GM21381 (cell line): ENCODE data around the gene CPEB3.

Experiments used
- ATAC-seq: cut with Tn5 transposase; IDR thresholded peaks from one replicate; pipeline ENCODE4 v1.9.1; 2021; ENCODE audit warnings: mild to moderate bottlenecking, moderate library complexity; ENCODE audit not compliant: unreplicated experiment

Gene CPEB3

GRCh38 chr10:92110039-92110794 lies 180.7 kb downstream of the CPEB3 start:
- no peak for ATAC-seq

- ATAC-seq: no peak
Measured at GRCh38 chr10:92108747-92109146, 182.1 kb downstream of the CPEB3 start.

GRCh38 chr10:92108120-92108519 lies 182.8 kb downstream of the CPEB3 start:
- ATAC-seq: no peak

GRCh38 chr10:92103376-92104090 lies 187.3 kb downstream of the CPEB3 start:
- no peak for ATAC-seq

DNA sequence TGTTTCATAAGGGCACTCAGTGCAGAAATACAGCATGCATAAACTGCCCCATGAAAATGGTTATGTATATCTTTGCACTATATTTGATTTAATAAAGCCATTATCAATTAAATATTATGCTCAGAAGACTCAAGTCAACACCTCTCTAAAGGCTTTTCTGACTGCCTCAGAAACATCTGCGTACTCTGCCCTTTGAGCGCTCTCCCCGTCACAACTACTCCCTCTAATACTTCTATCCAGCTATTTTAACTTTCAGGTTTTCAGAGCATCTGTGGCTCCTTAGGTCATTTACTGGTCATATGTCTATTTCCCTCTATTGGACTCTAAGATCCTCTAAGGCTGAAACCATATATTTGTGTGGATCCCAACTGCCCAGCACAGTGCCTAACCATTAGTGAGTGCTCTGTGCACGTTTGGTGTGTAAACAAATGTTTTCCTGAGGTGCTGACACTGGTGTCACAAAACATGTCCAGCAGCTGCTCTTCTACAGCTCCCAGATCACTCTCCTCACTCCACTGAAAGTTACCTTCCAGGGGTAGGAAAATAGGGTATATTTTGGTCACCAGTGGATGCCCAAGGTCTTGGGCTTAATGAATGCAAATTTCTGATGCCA lies 188.2 kb downstream of the CPEB3 start:
- no peak for ATAC-seq

DNA sequence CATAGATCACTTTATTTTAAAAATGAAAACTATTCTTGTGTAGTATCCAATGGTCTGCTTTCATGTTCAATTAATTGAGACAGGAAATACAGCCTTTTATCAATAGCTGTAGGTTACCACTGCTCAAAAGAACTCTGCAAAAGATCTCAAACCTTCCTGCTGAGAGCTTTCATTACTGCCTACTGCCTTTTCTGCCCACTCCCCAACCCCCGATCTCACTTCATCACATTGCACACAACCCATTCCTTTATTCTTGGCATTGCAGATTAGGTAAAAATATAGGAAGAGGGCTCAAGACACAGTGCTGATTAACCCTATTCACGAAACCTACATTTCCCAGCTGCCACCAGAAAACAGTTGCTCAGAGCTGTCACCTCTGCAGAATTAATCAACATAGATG lies 195.9 kb downstream of the CPEB3 start:
- no peak for ATAC-seq

- no peak for ATAC-seq
Measured at GRCh38 chr10:92091965-92092364, 198.9 kb downstream of the CPEB3 start.

GRCh38 chr10:92087750-92088395 lies 203.0 kb downstream of the CPEB3 start:
- ATAC-seq: peak; percentile 94

GRCh38 chr10:92082583-92083280 lies 208.1 kb downstream of the CPEB3 start:
- ATAC-seq: no peak

DNA sequence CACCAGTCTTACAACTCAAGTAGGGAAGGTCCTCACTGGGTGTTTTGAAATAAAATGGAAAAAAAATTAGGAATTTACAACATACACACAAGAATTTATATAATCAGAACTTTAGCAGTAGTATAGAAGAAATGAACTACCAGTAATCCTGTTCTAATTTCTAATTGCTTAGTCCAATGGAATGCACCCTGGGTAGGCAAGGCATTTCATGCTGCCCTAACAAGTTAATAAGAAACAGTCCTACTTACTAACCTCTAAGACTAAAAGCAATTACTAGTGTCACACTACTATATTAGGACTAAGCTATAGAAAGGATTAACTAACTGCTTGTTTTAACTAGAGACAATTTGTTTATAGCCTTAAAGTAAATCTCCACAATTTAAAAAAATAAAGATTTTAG lies 209.2 kb downstream of the CPEB3 start:
- no peak for ATAC-seq

- no peak for ATAC-seq
Measured at GRCh38 chr10:92080244-92080643, 210.6 kb downstream of the CPEB3 start.

- ATAC-seq: no peak
Measured at GRCh38 chr10:92079003-92079402, 211.9 kb downstream of the CPEB3 start.

DNA sequence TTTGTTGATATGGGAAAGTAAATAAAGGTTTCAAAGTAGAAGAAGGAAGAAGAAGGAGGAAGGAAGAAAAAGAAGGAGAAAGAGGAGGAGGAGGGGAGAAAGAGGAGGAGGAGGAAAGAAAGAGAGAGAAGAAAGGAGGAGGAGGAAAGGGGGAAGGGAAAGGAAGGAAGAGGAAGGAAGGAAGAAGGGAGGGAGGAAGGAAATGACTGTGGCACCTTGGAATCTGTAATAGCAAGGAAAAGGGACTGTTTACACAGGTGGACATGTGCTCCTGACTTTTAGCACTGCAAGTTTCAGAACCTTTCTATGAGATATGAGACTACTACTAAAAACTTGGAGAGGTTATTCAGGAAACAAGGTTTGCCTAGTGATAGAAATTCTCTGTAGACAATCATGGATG lies 214.2 kb downstream of the CPEB3 start:
- no peak for ATAC-seq

- ATAC-seq: no peak
Measured at GRCh38 chr10:92075829-92076228, 215.0 kb downstream of the CPEB3 start.

- no peak for ATAC-seq
Measured at GRCh38 chr10:92074126-92074887, 216.6 kb downstream of the CPEB3 start.

DNA sequence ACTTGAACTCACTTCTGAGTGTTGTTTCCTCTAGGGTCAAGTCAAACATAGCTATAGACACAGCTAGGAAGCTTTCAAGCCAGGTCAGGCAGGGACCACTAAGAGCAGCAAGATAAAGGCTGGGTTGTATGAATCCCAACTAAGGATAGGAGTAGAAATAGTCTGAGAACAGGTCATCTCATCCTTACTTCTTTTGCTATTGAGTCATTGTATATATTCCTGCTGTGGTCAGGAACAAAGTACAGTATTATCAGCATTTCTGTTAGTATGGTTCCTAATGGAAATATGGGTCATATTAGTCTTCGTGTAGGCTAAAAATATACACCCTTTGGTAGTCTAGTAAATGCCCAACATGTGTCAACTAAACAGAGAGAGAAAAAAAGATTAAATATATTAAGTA lies 222.0 kb downstream of the CPEB3 start:
- ATAC-seq: no peak

GRCh38 chr10:92066386-92066785 lies 224.5 kb downstream of the CPEB3 start:
- ATAC-seq: no peak

DNA sequence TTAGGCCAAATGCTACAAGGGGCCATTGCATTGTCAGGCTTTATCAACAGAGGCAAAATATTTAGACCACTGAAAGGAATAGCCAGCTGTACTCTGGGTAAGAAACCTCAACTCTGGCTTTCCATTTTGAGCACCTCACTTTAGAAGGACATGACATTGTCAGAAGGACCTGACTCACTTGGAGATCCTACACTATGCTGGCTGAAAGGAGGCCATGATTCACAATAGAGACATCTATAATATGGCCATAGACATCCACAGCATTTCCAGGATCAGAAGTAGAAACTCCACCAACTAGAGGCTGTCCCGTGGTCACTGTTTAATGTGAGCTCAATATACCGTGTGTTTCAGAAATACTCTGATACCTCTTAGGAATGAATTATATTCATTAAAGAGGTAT lies 226.4 kb downstream of the CPEB3 start:
- no peak for ATAC-seq

GRCh38 chr10:92062273-92062672 lies 228.6 kb downstream of the CPEB3 start:
- no peak for ATAC-seq

GRCh38 chr10:92054807-92055206 lies 236.1 kb downstream of the CPEB3 start:
- no peak for ATAC-seq
